ENCODE data around the gene ADAM29. TPM values are rescaled to one million over a fixed set of nuclear protein-coding genes. Genes with fewer than 3 reads are reported as not detected.

The ADAM29 gene
- total RNA-seq, 1 experiment from 2014 or later, result not detected

DNA sequence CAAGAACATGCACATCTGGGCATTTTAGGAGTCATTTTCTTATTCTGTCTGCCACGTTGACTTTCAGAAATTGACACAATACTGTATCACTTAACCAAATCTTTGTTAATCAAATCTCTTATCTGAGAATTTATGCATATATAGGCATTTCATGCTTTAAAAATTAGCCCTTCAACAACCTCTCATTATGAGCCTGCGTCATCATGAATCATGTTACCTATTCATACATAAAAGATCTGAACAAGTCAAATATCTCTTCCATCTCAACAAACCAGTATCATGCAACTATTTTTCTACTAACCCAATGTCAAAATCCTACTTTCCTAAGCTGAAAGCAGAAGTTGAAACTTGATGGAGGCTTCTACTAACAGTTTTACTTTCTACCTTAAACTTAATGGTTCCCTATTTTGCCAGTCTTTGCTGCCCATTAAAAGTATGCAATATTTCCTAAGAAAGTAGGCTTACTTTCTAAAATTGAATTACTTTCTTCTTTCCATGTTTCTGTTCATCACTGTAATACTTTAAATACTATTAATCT, 1.8 kb downstream of the ADAM29 start:
- Histone ChIP-seq H3K79me2 (ENCODE audit: insufficient read depth, low read length) (no peaks in the 10 kb centered on the region), H3K9ac (ENCODE audit: low read length) (no peak overlapping the region), H3K9me3 (ENCODE audit: control insufficient read depth in 1 of 2, insufficient read depth in 1 of 2, low read depth in 1 of 2, low read length in 2 of 2) (no peaks in the 10 kb centered on the region), H3K27ac (ENCODE audit: low read depth, low read length) (no peak overlapping the region), H3K9me2 (ENCODE audit: insufficient read depth) (no peaks in the 10 kb centered on the region), H3K27me3 (ENCODE audit: insufficient read depth, low read length) (no peaks in the 10 kb centered on the region), H3K4me3 (replicated peaks in 1 of 2; ENCODE audit: low read depth in 1 of 2, low read length in 2 of 2) (no peak overlapping the region), H3K4me2 (ENCODE audit: low read length) (no peak overlapping the region), H4K20me1 (ENCODE audit: insufficient read depth) (no peaks in the 10 kb centered on the region), H3K4me1 (ENCODE audit: control insufficient read depth in 1 of 2, insufficient read depth in 2 of 2, low read length in 2 of 2) (no peaks in the 10 kb centered on the region), H3K36me3 (ENCODE audit: control insufficient read depth in 1 of 2, insufficient read depth in 2 of 2, low read length in 2 of 2) (no peaks in the 10 kb centered on the region), H2AFZ (ENCODE audit: low read depth, low read length, poor library complexity, severe bottlenecking) (no peak overlapping the region)
- intact Hi-C loops (cut with micrococcal nuclease), result no loop called here
- no TSS peak for BruUV-seq (replicated peaks)
- CTCF ChIA-PET, result no interaction called here
- no peak for DNase-seq (ENCODE audit: low read depth, low spot score)
- no peak for ATAC-seq
- POLR2A ChIA-PET, result no interaction called here
- RAD21 ChIA-PET (ENCODE audit: low non-redundant PET in 1 of 2, low total read pairs in 2 of 2, uncharacterized antibody in 2 of 2, unreplicated experiment in 2 of 2), result no interaction called here
- TF ChIP-seq, protein P1, sequence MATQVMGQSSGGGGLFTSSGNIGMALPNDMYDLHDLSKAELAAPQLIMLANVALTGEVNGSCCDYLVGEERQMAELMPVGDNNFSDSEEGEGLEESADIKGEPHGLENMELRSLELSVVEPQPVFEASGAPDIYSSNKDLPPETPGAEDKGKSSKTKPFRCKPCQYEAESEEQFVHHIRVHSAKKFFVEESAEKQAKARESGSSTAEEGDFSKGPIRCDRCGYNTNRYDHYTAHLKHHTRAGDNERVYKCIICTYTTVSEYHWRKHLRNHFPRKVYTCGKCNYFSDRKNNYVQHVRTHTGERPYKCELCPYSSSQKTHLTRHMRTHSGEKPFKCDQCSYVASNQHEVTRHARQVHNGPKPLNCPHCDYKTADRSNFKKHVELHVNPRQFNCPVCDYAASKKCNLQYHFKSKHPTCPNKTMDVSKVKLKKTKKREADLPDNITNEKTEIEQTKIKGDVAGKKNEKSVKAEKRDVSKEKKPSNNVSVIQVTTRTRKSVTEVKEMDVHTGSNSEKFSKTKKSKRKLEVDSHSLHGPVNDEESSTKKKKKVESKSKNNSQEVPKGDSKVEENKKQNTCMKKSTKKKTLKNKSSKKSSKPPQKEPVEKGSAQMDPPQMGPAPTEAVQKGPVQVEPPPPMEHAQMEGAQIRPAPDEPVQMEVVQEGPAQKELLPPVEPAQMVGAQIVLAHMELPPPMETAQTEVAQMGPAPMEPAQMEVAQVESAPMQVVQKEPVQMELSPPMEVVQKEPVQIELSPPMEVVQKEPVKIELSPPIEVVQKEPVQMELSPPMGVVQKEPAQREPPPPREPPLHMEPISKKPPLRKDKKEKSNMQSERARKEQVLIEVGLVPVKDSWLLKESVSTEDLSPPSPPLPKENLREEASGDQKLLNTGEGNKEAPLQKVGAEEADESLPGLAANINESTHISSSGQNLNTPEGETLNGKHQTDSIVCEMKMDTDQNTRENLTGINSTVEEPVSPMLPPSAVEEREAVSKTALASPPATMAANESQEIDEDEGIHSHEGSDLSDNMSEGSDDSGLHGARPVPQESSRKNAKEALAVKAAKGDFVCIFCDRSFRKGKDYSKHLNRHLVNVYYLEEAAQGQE (IDR thresholded peaks at IDR 0.05; ENCODE audit: low read depth), result no peak
- TF ChIP-seq, protein P2, sequence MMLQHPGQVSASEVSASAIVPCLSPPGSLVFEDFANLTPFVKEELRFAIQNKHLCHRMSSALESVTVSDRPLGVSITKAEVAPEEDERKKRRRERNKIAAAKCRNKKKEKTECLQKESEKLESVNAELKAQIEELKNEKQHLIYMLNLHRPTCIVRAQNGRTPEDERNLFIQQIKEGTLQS (IDR thresholded peaks at IDR 0.05), result no peak
- no peak for TF ChIP-seq SRF (IDR thresholded peaks at IDR 0.05; ENCODE audit: low read depth)
- TF ChIP-seq FOSL1 (IDR thresholded peaks at IDR 0.05; ENCODE audit: low read depth), result no peak
- no peak for TF ChIP-seq RAD21 (IDR thresholded peaks at IDR 0.05; ENCODE audit: low read depth)
- no peak for TF ChIP-seq EGR1 (IDR thresholded peaks at IDR 0.05; ENCODE audit: low read depth)
- TF ChIP-seq ELF1 (IDR thresholded peaks at IDR 0.05; ENCODE audit: borderline replicate concordance, low read depth), result no peak
- TF ChIP-seq ZNF274 (IDR thresholded peaks at IDR 0.05; ENCODE audit: low read depth, low read length), result no peak
- TF ChIP-seq SP1 (IDR thresholded peaks at IDR 0.05; ENCODE audit: low read depth), result no peak
- TF ChIP-seq, protein P3, sequence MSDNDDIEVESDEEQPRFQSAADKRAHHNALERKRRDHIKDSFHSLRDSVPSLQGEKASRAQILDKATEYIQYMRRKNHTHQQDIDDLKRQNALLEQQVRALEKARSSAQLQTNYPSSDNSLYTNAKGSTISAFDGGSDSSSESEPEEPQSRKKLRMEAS (IDR thresholded peaks at IDR 0.05), result no peak
- TF ChIP-seq YY1 (IDR thresholded peaks at IDR 0.05; ENCODE audit: extremely low read depth, insufficient replicate concordance, low read depth, low read length), result no peak
- TF ChIP-seq ZFX (IDR thresholded peaks at IDR 0.05), result no peak
- no peak for TF ChIP-seq POLR2AphosphoS5 (IDR thresholded peaks at IDR 0.05; ENCODE audit: low read depth, low read length)
- TF ChIP-seq EZH2 (IDR thresholded peaks at IDR 0.05), result no peak
- TF ChIP-seq POLR2A (IDR thresholded peaks at IDR 0.05; ENCODE audit: borderline replicate concordance, extremely low read depth, insufficient read depth, insufficient read length), result no peak
